RWPE2 (cell line): ENCODE data around the gene SLC10A4.

Source experiments
- ATAC-seq: fragments of 200-7000 bp; cut with Tn5 transposase; 3 replicates; pipeline ENCODE4 v1.9.1; 2021; ENCODE audit warnings: low read depth
- DNase-seq: peaks from one replicate; pipeline ENCODE4 v3.0.0-alpha.2; 2020; ENCODE audit warnings: low spot score
- H3K27ac ChIP-seq: fragments of 450-650 bp; 2 replicates; pipeline ENCODE4 v1.5.1; 2017; ENCODE audit warnings: mild to moderate bottlenecking; ENCODE audit not compliant: poor library complexity, severe bottlenecking
- H3K27me3 ChIP-seq: fragments of 250-450 bp; sonication (Bioruptor Pico); 2 replicates; pipeline ENCODE4 v1.5.1; 2021; ENCODE audit warnings: mild to moderate bottlenecking, moderate library complexity; ENCODE audit not compliant: insufficient read depth, poor library complexity, severe bottlenecking
- H3K36me3 ChIP-seq: fragments of 250-450 bp; sonication (Bioruptor Pico); 2 replicates; pipeline ENCODE4 v1.5.1; 2020; ENCODE audit warnings: low read depth, mild to moderate bottlenecking, moderate library complexity
- H3K4me1 ChIP-seq: fragments of 250-450 bp; sonication (Bioruptor Pico); 2 replicates; pipeline ENCODE4 v1.5.1; 2021; ENCODE audit warnings: mild to moderate bottlenecking, moderate library complexity; ENCODE audit not compliant: insufficient read depth, poor library complexity, severe bottlenecking
- H3K4me3 ChIP-seq: fragments of 250-450 bp; sonication (Bioruptor Pico); 2 replicates; pipeline ENCODE4 v1.5.1; 2021; ENCODE audit warnings: mild to moderate bottlenecking, moderate library complexity; ENCODE audit not compliant: severe bottlenecking
- H3K9me3 ChIP-seq: fragments of 250-450 bp; sonication (Bioruptor Pico); 2 replicates; pipeline ENCODE4 v1.5.1; 2021; ENCODE audit warnings: mild to moderate bottlenecking, moderate library complexity; ENCODE audit not compliant: severe bottlenecking
- CTCF ChIP-seq: fragments of 450-650 bp; IDR thresholded peaks from one replicate; pipeline ENCODE4 v1.5.1; 2017; ENCODE audit warnings: mild to moderate bottlenecking, moderate library complexity; ENCODE audit not compliant: poor library complexity, severe bottlenecking

SLC10A4 gene

GRCh38 chr4:48518143-48518542 is 35.0 kb downstream of the SLC10A4 start:
- DNase-seq (no peak), ATAC-seq (no peak)
- Histone ChIP-seq H3K27ac (no peak overlapping the region), H3K36me3 (peaks cover 86% of the 10 kb centered on the region), H3K9me3 (no peaks in the 10 kb centered on the region), H3K4me3 (no peak overlapping the region), H3K27me3 (no peaks in the 10 kb centered on the region), H3K4me1 (no peaks in the 10 kb centered on the region)
- TF ChIP-seq CTCF, result no peak

- Histone ChIP-seq H3K36me3 (peaks cover 90% of the 10 kb centered on the region), H3K27ac (no peak overlapping the region), H3K27me3 (no peaks in the 10 kb centered on the region), H3K4me1 (no peaks in the 10 kb centered on the region), H3K9me3 (no peaks in the 10 kb centered on the region), H3K4me3 (no peak overlapping the region)
- ATAC-seq (no peak), DNase-seq (no peak)
- TF ChIP-seq CTCF, result no peak
These were observed 43.3 kb downstream of the SLC10A4 start for GRCh38 chr4:48526406-48526805.

- Histone ChIP-seq H3K4me3 (no peak overlapping the region), H3K27me3 (no peaks in the 10 kb centered on the region), H3K36me3 (peaks cover 81% of the 10 kb centered on the region), H3K27ac (no peak overlapping the region), H3K4me1 (no peaks in the 10 kb centered on the region), H3K9me3 (peaks cover 2% of the 10 kb centered on the region)
- ATAC-seq, result no peak
- no peak for DNase-seq
- no peak for TF ChIP-seq CTCF
These were observed 55.2 kb downstream of the SLC10A4 start for GRCh38 chr4:48538358-48538757.
